ENCODE data around the gene CSNK2A2.

CSNK2A2 gene

DNA sequence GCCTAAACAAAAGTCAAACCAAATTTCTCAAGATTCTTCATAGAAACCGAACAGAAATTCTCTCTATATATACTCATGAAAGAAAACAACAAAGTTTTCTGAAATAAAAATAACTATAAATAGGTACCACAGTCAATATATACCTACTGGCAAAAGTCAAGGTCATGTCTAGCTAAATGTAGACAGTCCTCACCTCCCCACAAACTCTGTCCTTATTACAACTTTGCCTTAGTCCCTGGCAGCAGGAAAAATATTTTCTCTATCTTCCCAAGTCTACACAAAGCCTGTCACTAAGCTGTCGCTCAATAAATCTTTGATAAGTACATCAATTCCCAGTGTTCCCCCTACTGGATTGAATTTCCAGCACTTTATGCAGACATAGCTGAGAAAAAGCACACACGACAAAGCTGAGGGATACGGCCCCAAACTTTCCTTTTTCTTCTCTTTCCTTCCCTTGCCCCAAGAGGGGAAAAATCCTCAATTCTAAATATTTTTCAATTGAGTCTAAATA is 71.4 kb downstream of the CSNK2A2 start:
- TF ChIP-seq CTCF (IDR thresholded peaks at IDR 0.05; ENCODE audit: low read depth, low read length), result no peak
- H3K4me3 ChIP-seq (ENCODE audit: low read depth, low read length), result peak overlapping the region; percentile 90

- no peak overlapping the region for H3K4me3 ChIP-seq (ENCODE audit: low read depth, low read length)
- TF ChIP-seq CTCF (IDR thresholded peaks at IDR 0.05; ENCODE audit: low read depth, low read length), result no peak
Measured at GRCh38 chr16:58125781-58126335, 72.0 kb downstream of the CSNK2A2 start.

GRCh38 chr16:58125041-58125440 is 72.9 kb downstream of the CSNK2A2 start:
- no peak for TF ChIP-seq CTCF (IDR thresholded peaks at IDR 0.05; ENCODE audit: low read depth, low read length)
- H3K4me3 ChIP-seq (ENCODE audit: low read depth, low read length), result no peak overlapping the region

DNA sequence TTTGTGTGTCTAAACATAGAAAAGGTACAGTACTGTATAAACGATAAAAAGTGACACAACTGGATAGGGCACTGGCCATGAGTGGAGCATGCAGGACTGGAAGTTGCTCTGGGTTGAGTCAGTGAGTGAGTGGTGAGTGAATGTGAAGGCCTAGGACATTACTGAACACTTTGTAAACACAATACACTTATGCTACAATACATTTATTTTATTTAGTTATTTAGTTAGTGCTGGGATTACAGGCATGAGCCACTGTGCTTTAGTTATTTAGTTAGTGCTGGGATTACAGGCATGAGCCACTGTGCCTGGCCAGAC is 73.3 kb downstream of the CSNK2A2 start:
- no peak for TF ChIP-seq CTCF (IDR thresholded peaks at IDR 0.05; ENCODE audit: low read depth, low read length)
- H3K4me3 ChIP-seq (ENCODE audit: low read depth, low read length), result no peak overlapping the region

GRCh38 chr16:58123896-58124600 is 73.9 kb downstream of the CSNK2A2 start:
- no peak overlapping the region for H3K4me3 ChIP-seq (ENCODE audit: low read depth, low read length)
- TF ChIP-seq CTCF (IDR thresholded peaks at IDR 0.05; ENCODE audit: low read depth, low read length), result no peak

DNA sequence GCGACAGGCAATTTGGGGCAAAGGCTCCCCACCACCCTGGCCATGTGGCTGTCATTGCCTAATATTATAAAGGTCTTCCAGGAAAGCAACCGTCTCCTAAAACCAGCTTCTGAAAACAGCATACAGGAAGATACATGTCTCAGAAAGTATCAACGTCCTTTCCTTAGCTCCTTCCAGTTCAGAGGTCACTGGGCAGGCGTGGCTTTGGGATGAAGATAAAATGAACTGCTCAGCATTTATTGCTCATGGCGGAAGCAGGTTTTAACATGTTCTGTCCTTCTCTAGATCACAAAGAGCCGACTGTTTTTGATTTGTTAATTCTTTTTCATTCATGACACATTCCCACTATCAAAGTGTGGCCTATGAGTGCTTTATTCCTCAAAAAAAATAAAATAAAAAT is 76.8 kb downstream of the CSNK2A2 start:
- no peak for TF ChIP-seq CTCF (IDR thresholded peaks at IDR 0.05; ENCODE audit: low read depth, low read length)
- H3K4me3 ChIP-seq (ENCODE audit: low read depth, low read length), result no peak overlapping the region

DNA sequence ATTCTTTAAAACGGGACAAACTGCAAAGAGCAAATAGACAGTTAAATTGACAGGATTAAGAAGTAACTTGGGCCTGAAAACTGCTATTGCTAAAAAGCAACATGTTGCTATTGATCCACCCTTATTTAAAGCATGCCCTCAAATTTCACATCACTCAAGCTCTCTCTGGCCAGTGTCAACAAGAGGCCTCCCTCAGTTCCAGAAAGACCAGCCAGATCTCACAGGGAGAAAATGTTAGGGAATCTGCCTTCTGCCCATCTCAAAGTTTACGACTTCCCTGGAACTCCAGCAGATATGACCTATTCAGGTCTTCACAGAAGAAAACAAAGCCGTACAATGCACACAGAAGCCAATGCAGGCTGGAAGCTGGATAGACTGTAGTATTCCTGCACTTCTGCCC is 77.7 kb downstream of the CSNK2A2 start:
- no peak for TF ChIP-seq CTCF (IDR thresholded peaks at IDR 0.05; ENCODE audit: low read depth, low read length)
- no peak overlapping the region for H3K4me3 ChIP-seq (ENCODE audit: low read depth, low read length)
